ENCODE measurements around the gene TANGO6.
"Not testable (repeated sequence)": the region's sequence is repeated elsewhere in the genome, so short reads cannot be mapped to it uniquely, and the experiment has no call there.

The TANGO6 gene

DNA sequence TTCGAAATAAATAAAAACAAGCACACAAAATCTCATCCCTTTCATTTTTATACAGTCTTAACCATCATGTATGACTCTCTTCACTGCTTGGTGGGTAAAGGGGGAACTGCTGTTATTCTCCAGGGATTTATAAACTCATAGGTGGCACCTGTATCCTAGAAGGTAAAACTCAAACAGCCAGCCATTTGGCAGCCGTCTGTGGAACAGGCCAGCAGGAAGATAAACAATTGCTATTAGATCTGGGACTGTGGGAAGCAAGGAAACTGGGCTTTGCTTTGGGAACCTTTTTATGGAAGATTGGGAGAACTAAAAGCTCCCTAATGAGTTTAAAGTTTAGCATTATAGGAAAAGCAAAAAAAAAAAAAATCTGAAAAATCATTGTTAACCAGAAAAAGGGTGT, 126.0 kb downstream of the TANGO6 start:
- no peak for DNase-seq (ENCODE audit: low read depth in 2 of 2)

GRCh38 chr16:68972013-68972412, 128.7 kb downstream of the TANGO6 start:
- DNase-seq (ENCODE audit: low read depth in 2 of 2) = no peak

GRCh38 chr16:68972720-68973119, 129.4 kb downstream of the TANGO6 start:
- no peak for DNase-seq (ENCODE audit: low read depth in 2 of 2)

GRCh38 chr16:68973611-68974120, 130.3 kb downstream of the TANGO6 start:
- no peak for DNase-seq (ENCODE audit: low read depth in 2 of 2)

DNA sequence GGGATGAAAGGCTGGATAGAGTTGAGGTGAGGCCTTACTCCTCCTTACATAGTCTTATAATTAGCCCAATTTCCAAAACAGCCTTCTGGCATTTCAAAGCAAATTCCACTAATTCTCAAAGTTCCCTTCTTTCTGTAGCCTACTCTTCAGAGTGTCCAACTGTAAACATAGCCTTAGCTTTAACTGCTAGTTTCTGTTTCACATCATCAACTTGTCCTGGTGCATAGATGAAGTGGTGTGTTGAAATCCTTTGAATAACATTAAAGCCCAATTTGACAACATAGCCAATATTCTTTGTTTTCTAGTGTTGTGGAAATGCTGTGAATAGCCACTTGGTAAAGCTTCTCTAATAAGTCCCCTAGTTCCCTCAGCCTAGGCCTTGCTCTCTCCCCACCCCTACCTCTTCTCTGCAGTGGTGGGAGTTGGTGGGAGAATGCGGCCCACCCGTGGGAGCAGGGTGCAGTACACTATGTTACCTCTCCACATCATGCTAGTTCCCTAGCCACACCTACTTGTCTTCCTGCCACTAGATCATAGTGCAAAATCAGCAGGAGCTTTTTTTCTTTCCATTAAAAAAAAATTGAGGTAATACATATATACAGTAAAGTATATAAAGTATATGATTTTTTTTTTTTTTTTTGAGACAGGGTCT, 135.1 kb downstream of the TANGO6 start:
- no peak for DNase-seq (ENCODE audit: low read depth in 2 of 2)

GRCh38 chr16:68980695-68981315, 137.5 kb downstream of the TANGO6 start:
- no peak for DNase-seq (ENCODE audit: low read depth in 2 of 2)

DNA sequence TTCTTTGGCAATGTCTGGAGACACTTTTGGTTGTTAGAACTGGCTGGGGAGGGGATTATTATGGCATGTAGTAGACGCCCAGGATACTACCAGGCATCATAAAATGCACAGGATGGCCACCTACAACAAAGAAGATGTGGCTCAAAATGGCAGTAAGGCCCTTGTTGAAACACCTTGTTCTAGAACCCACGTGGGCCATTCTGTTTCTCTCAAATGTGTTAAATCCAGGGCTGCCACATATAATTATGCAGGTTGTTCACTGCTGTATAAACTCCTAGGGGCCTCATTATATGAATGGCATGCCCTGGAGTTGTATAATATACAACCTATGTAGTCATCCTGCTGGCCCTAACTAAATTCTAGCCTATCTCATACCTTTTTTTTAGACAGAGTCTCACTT, 138.6 kb downstream of the TANGO6 start:
- no peak for DNase-seq (ENCODE audit: low read depth in 2 of 2)

DNA sequence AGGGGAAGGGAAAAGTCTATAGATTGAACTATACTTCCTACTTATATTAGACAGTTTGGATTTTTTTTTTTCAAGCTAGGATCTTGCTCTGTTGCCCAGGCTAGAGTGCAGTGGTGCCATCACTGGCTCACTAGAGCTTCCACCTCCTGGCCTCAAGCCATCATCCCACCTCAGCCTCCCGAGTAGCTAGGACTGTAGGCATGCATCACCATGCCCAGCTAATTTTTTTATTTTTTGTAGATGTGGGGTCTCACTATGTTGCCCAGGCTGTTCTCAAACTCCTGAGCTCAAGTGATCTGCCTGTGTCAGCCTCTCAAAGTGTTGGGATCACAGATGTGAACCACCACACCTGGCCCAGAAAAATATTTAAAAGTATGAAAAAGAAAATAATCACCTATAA, 141.1 kb downstream of the TANGO6 start:
- no peak for DNase-seq (ENCODE audit: low read depth in 2 of 2)

- no peak for DNase-seq (ENCODE audit: low read depth in 2 of 2)
Observed at GRCh38 chr16:68985268-68985667, 141.9 kb downstream of the TANGO6 start.

- DNase-seq (ENCODE audit: low read depth in 2 of 2) = no peak
Observed at GRCh38 chr16:68985855-68986254, 142.5 kb downstream of the TANGO6 start.

GRCh38 chr16:68987734-68988457, 144.6 kb downstream of the TANGO6 start:
- no peak for DNase-seq (ENCODE audit: low read depth in 2 of 2)

DNA sequence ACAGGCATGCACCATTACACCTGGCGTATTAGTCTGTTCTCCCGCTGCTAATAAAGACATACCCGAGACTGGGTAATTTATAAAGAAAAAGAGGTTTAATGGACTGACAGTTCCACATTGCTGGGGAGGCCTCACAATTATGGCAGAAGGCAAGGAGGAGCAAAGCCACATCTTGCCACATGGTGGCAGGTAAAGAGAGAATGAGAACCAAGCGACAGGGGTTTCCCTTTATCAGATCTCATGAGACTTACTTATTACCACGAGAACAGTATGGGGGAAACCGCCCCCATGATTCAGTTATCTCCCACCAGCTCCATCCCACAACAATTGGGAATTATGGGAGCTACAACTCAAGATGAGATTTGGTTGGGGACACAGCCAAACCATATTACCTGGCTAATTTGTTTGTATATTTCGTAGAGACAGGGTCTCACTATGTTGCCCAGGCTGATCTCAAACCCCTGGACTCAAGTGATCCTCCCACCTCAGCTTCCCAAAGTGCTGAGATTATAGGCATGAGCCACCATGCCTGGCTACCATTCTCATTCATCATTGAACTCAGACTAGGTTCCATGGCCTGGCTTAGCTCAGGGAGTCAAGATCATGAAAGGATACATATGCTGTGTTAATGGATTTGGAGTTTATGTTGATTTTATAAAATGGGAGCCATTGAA, 147.0 kb downstream of the TANGO6 start:
- not testable (repeated sequence) for DNase-seq (ENCODE audit: low read depth in 2 of 2)

DNA sequence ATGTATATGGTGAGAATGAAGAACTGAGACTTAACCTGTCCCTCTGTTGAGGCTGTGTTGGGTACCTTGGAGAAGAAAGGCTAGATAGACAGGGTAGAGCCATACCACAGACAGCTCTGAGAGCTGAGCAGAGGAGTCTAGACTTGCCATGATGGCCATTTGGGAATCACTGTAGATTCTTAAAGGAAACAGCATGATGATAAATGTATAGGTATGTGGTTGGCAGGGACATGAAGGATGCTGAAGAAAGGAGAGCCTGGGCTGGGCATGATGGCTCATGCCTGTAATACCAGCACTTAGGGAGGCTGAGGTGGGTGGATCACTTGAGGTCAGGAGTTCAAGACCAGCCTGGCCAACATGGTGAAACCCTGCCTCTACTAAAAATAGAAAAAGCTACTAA, 147.7 kb downstream of the TANGO6 start:
- DNase-seq (ENCODE audit: low read depth in 2 of 2) = no peak

DNA sequence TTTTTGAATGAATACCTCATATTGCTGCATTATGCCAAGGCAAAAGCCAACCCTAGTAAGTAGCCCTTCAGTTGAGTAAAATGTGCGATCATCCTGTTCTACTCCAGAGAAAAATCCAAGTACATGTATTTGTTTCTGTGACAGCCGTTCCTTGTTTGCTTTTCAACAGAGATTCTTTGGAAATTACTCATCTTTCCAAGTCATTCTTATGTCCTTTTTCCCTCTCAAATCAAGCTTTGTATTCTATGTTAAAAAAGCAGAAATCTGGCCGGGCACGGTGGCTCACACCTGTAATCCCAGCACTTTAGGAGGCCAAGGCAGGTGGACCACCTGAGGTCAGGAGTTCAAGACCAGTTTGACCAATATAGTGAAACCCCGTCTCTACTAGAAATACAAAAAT, 149.2 kb downstream of the TANGO6 start:
- DNase-seq (ENCODE audit: low read depth in 2 of 2) = no peak

GRCh38 chr16:68993456-68993855, 150.1 kb downstream of the TANGO6 start:
- DNase-seq (ENCODE audit: low read depth in 2 of 2) = no peak

DNA sequence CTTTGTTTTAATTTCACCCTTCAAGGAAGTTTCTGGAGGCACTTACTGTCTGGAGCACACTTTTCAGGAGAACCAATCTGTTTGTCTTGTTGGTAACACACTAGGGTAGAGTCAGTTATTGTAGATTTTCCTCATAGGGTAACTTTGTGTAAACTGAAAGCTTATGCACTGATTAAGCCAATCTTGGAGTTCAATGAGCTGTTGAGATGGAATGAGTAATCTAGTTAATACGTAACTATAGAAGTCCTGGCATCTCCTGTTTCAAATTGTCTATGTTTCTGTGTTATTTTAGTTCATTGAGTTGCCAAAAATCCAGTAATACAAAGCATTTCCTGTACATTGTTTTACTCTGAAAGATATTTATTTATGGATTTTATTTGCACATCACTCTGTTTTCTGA, 150.6 kb downstream of the TANGO6 start:
- DNase-seq (ENCODE audit: low read depth in 2 of 2) = no peak

- DNase-seq (ENCODE audit: low read depth in 2 of 2) = no peak
Observed at GRCh38 chr16:68994324-68994723, 151.0 kb downstream of the TANGO6 start.

DNA sequence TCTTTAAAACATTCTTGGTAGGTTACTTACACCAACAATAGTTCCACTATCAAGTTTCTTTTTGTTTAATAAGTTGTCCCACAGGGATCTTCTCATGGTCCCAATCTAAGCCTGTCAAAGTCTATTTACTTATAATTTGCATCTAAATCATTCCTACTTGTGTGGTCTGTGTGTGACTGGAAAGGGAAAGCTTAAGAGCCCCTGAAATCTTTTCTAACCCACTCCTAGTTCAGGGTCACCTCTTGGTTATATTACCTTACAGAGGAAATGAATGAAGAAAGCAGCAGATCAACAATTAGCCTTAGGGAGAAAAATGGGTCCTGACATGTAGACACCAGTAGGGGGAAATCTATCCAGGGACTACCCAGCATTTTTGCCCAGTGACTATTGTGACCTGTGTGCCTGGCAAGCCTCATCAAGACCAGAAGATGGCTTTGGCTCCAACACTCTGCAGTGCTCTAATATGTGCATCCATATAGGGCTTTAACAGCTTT, 151.7 kb downstream of the TANGO6 start:
- DNase-seq (ENCODE audit: low read depth in 2 of 2) = no peak

DNA sequence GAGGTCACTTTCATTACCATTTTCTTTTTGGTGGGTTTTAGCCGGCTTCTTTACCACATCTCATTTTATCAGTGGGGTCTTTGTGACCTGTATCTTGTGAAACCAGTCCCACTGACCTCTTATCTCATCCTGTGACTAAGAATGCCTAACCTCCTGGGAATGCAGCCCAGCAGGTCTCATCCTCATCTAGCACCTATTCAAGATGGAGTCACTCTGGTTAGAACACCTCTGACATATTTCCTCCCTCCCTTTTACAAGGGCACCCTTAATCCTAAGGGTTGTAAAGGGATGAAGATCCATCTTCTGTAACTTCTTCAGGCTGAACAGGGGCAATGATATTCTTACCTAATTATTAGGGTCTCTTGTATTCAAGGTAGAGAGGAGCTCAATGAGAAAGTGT, 154.2 kb downstream of the TANGO6 start:
- DNase-seq (ENCODE audit: low read depth in 2 of 2) = no peak

- no peak for DNase-seq (ENCODE audit: low read depth in 2 of 2)
Observed at GRCh38 chr16:68999114-68999513, 155.8 kb downstream of the TANGO6 start.

- DNase-seq (ENCODE audit: low read depth in 2 of 2) = no peak
Observed at GRCh38 chr16:69003500-69003899, 160.2 kb downstream of the TANGO6 start.

GRCh38 chr16:69005641-69006355, 162.5 kb downstream of the TANGO6 start:
- no peak for DNase-seq (ENCODE audit: low read depth in 2 of 2)
